Brain microvascular endothelial cell (primary cell): ENCODE measurements around the gene BCAR3.

Experiments
- DNase-seq: peaks from one replicate; pipeline ENCODE4 v3.0.0-alpha.2; 2020
- H3K27ac ChIP-seq: fragments of 250-450 bp; sonication (Bioruptor Pico); 2 replicates; pipeline ENCODE4 v1.5.1; 2020; ENCODE audit warnings: mild to moderate bottlenecking, moderate library complexity
- H3K27me3 ChIP-seq: fragments of 250-450 bp; sonication (Bioruptor Pico); replicated peaks from 2 replicates; pipeline ENCODE4 v1.5.1; 2020; ENCODE audit warnings: mild to moderate bottlenecking
- H3K36me3 ChIP-seq: fragments of 250-450 bp; sonication (Bioruptor Pico); replicated peaks from 2 replicates; pipeline ENCODE4 v1.5.1; 2020; ENCODE audit warnings: mild to moderate bottlenecking
- H3K4me3 ChIP-seq: 2 replicates; pipeline ENCODE4 v1.5.1; 2011; ENCODE audit warnings: low read depth, mild to moderate bottlenecking, control low read depth, low read length, moderate library complexity
- in situ Hi-C: cut with HindIII; loops from 2 replicates; pipeline ENCODE4 v1.10.0; 2017; ENCODE audit warnings: low sequenced_read_pairs, low pct_ligation_motif_present
- TF ChIP-seq, protein P1 (sequence below): IDR thresholded peaks from 2 replicates; pipeline ENCODE4 v1.5.1; 2011; ENCODE audit warnings: low read depth, mild to moderate bottlenecking, moderate library complexity, low read length, control low read depth, inconsistent platforms; ENCODE audit errors: missing control alignments

BCAR3 gene

GRCh38 chr1:93546162-93546863, 135.3 kb downstream of the BCAR3 start:
- in situ Hi-C loops = no loop called here
- Histone ChIP-seq H3K4me3 (no peak overlapping the region), H3K27me3 (no peaks in the 10 kb centered on the region), H3K27ac (no peak overlapping the region), H3K36me3 (peaks cover 2% of the 10 kb centered on the region)
- TF ChIP-seq, protein P1, sequence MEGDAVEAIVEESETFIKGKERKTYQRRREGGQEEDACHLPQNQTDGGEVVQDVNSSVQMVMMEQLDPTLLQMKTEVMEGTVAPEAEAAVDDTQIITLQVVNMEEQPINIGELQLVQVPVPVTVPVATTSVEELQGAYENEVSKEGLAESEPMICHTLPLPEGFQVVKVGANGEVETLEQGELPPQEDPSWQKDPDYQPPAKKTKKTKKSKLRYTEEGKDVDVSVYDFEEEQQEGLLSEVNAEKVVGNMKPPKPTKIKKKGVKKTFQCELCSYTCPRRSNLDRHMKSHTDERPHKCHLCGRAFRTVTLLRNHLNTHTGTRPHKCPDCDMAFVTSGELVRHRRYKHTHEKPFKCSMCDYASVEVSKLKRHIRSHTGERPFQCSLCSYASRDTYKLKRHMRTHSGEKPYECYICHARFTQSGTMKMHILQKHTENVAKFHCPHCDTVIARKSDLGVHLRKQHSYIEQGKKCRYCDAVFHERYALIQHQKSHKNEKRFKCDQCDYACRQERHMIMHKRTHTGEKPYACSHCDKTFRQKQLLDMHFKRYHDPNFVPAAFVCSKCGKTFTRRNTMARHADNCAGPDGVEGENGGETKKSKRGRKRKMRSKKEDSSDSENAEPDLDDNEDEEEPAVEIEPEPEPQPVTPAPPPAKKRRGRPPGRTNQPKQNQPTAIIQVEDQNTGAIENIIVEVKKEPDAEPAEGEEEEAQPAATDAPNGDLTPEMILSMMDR = no peak
- DNase-seq = no peak

DNA sequence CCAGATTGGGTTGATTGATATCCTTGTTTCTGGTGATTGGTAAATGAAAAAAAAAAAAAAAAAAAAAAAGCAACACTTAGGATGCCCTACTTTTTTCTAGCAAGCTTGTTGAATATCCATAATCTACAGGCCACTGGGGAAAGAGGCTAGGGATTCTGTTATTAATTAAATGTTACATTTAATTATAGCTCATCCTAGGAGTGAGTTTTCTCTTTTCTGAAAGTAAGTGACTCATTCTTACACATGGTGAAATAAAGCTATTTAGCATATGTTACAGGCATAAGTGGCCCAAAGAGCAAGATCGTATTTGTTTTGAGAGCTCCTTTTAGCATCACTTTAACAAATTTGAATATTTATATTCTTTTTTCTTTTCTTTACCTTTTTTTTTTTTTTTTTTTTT, 139.2 kb downstream of the BCAR3 start:
- no peak overlapping the region for H3K4me3 ChIP-seq
- no peak overlapping the region for H3K27ac ChIP-seq
- TF ChIP-seq, protein P1 = no peak
- H3K36me3 ChIP-seq = no peaks in the 10 kb centered on the region
- H3K27me3 ChIP-seq = no peaks in the 10 kb centered on the region
- DNase-seq = no peak
- in situ Hi-C loops = no loop called here

- Histone ChIP-seq H3K4me3 (no peak overlapping the region), H3K27ac (no peak overlapping the region), H3K27me3 (no peaks in the 10 kb centered on the region), H3K36me3 (no peaks in the 10 kb centered on the region)
- TF ChIP-seq, protein P1 = no peak
- DNase-seq = no peak
- in situ Hi-C loops = no loop called here
Observed at GRCh38 chr1:93541045-93541444, 140.6 kb downstream of the BCAR3 start.

DNA sequence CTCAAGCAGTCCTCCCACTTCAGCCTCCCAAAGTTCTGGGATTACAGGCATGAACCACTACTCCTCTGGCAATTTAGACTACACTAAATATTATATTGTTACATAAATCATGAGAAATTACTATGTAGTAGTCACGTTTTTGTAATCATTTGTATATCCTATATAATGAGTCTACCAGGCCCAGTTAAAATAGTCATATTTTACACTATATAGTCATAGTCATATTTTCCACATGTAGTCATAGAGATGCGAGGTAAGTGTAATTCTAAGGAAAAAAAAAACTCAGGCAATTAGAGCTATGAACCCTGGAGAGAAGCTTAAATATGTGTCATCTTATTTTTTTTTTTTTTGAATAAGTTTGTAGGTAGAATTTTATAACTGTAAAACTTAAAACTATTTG, 143.7 kb downstream of the BCAR3 start:
- in situ Hi-C loops = no loop called here
- DNase-seq = no peak
- Histone ChIP-seq H3K4me3 (no peak overlapping the region), H3K36me3 (no peaks in the 10 kb centered on the region), H3K27ac (no peak overlapping the region), H3K27me3 (no peaks in the 10 kb centered on the region)
- TF ChIP-seq, protein P1 = no peak

GRCh38 chr1:93537396-93537795, 144.2 kb downstream of the BCAR3 start:
- in situ Hi-C loops = no loop called here
- TF ChIP-seq, protein P1 = no peak
- Histone ChIP-seq H3K27ac (no peak overlapping the region), H3K4me3 (no peak overlapping the region), H3K27me3 (no peaks in the 10 kb centered on the region), H3K36me3 (no peaks in the 10 kb centered on the region)
- no peak for DNase-seq

DNA sequence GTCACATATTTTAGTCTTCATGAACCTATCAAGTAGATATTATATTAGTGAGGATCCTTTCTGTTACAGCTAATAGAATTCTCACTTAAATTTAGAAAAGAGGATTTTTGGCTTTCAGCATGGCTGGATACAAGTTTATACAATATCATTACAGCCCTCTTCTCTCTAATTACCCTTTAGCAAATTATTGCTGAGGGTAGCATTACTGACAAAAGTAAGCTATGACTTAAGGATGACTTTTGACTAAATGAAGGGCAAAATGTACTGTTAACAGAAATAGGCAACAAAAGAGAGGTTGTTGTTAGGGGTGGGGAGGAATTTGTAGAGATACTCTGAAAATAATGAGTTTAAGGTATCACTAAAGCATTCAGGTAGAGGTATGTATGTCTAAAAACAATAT, 148.0 kb downstream of the BCAR3 start:
- no peaks in the 10 kb centered on the region for H3K27me3 ChIP-seq
- H3K4me3 ChIP-seq = no peak overlapping the region
- in situ Hi-C loops = no loop called here
- no peaks in the 10 kb centered on the region for H3K36me3 ChIP-seq
- TF ChIP-seq, protein P1 = no peak
- no peak overlapping the region for H3K27ac ChIP-seq
- no peak for DNase-seq
